C4-2B (cell line): ENCODE measurements around the gene ATP9A.

ENCODE experiments used
- H3K27ac ChIP-seq: fragments of 450-650 bp; 2 replicates; pipeline ENCODE4 v1.5.1; 2017
- ZFX ChIP-seq: fragments of 450-650 bp; IDR thresholded peaks from 2 replicates; pipeline ENCODE4 v1.6.1; 2017
- TF ChIP-seq, protein P1 (sequence below): fragments of 450-650 bp; conservative IDR thresholded peaks from 2 replicates; pipeline ENCODE4 v1.5.1; 2017; ENCODE audit warnings: mild to moderate bottlenecking

ATP9A gene

DNA sequence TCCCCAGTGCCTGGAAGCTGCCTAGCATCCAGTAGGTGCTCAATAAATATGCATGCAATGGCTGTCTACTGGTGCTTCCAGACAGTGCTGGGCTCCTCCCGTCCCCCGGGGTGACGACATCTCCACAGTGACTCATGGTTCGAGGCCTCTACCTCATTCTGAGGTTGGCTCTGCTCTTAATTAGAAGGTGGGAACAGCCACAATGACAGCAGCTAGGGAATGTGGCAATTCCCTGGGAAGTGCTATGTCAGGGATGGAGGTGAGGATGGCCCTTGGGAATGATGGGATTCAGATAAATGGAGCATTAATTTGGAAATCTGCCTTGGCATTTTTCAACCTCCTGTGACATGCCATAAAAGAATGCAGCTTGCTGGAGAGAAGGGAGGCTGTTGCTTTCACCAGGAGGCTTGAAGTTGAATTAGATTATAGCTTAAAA lies 182.2 kb downstream of the ATP9A start:
- TF ChIP-seq ZFX, result no peak
- TF ChIP-seq, protein P1, sequence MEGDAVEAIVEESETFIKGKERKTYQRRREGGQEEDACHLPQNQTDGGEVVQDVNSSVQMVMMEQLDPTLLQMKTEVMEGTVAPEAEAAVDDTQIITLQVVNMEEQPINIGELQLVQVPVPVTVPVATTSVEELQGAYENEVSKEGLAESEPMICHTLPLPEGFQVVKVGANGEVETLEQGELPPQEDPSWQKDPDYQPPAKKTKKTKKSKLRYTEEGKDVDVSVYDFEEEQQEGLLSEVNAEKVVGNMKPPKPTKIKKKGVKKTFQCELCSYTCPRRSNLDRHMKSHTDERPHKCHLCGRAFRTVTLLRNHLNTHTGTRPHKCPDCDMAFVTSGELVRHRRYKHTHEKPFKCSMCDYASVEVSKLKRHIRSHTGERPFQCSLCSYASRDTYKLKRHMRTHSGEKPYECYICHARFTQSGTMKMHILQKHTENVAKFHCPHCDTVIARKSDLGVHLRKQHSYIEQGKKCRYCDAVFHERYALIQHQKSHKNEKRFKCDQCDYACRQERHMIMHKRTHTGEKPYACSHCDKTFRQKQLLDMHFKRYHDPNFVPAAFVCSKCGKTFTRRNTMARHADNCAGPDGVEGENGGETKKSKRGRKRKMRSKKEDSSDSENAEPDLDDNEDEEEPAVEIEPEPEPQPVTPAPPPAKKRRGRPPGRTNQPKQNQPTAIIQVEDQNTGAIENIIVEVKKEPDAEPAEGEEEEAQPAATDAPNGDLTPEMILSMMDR, result no peak
- H3K27ac ChIP-seq, result no peak overlapping the region

DNA sequence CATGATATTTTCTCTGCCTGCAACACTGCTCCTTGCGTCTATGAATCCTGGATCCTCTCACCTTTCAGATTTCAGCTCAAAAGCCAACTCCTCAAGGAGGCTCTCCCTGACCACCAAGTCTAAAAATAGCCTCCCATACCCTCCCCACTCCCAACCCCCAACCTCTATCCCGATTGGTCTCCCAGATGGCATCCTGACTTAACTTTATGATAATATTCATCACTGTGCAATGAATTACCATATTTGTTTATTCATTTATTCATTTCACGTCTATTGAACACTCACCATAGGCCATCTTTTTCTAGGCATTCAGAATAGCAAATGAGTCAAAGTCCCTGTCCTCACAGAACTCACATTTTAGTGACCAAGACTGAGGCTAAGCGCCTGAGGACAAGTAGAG lies 183.0 kb downstream of the ATP9A start:
- TF ChIP-seq, protein P1, result no peak
- no peak for TF ChIP-seq ZFX
- no peak overlapping the region for H3K27ac ChIP-seq

GRCh38 chr20:51584737-51585136 lies 183.5 kb downstream of the ATP9A start:
- TF ChIP-seq, protein P1, result no peak
- TF ChIP-seq ZFX, result no peak
- H3K27ac ChIP-seq, result no peak overlapping the region

- no peak overlapping the region for H3K27ac ChIP-seq
- no peak for TF ChIP-seq ZFX
- TF ChIP-seq, protein P1, result no peak
Observed at GRCh38 chr20:51584116-51584515, 184.1 kb downstream of the ATP9A start.

DNA sequence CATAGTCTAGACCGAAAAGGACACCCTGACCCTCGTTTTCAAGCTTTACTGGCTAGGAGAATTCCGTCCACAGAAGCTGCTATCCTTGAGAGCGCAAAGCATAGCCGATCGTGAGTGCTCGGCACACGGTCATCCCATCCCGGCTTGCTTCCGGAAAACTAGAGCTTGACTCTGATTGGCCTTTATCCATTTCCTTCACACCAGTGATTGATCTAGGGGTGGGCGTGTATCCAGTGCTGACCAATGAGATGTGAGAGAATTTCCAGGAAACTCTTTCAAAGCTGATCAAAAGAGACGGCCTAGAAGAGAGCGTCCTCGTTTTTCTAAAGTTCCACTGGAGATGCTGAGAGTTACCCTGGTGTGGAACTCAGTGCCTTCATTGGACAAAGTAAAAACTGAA lies 184.7 kb downstream of the ATP9A start:
- TF ChIP-seq, protein P1, result no peak
- TF ChIP-seq ZFX, result no peak
- H3K27ac ChIP-seq, result no peak overlapping the region

DNA sequence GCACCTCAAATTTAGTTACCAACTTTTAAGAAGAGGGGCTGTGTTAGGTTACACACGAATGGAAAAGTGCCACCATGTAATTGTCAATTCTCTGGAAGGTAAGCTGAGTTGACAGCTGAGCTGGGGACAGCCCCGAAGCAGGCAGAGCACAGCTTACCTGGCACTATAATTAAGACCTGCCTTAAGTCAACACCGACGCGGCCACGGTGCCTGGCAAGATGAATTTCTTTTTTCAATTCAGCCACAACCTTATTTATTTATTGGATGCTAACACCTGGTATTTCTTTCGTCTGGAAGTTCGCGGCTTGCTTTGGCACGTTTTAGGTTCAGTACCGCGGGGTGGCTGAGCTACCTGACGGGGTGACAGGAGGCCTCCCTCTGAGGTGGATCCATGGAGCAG lies 185.1 kb downstream of the ATP9A start:
- no peak overlapping the region for H3K27ac ChIP-seq
- TF ChIP-seq, protein P1, result no peak
- no peak for TF ChIP-seq ZFX

GRCh38 chr20:51581571-51581970 lies 186.6 kb downstream of the ATP9A start:
- H3K27ac ChIP-seq, result no peak overlapping the region
- TF ChIP-seq ZFX, result no peak
- TF ChIP-seq, protein P1, result no peak
